GM21528 (cell line): ENCODE data around the gene ADGRG3.

ENCODE experiments used
- ATAC-seq: cut with Tn5 transposase; IDR thresholded peaks from one replicate; pipeline ENCODE4 v1.9.1; 2021; ENCODE audit warnings: mild to moderate bottlenecking, moderate library complexity; ENCODE audit not compliant: unreplicated experiment, low FRiP score

The ADGRG3 gene

DNA sequence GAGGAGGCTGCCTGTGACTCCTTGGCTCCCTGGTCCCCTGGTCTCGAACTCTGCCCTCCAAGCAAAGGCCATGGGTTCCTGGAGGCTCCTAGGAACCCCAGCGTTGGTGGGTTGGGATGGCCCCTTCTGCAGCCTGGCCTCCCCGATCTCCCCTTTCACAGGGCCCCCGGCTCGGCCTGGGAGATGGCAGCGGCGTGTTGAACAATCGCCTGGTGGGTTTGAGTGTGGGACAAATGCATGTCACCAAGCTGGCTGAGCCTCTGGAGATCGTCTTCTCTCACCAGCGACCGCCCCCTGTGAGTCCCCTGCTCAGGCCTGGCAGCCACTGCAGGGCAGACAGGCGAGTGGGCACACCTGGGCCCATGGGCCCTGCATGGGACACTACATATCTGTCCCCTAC lies 10.9 kb downstream of the ADGRG3 start:
- no peak for ATAC-seq

DNA sequence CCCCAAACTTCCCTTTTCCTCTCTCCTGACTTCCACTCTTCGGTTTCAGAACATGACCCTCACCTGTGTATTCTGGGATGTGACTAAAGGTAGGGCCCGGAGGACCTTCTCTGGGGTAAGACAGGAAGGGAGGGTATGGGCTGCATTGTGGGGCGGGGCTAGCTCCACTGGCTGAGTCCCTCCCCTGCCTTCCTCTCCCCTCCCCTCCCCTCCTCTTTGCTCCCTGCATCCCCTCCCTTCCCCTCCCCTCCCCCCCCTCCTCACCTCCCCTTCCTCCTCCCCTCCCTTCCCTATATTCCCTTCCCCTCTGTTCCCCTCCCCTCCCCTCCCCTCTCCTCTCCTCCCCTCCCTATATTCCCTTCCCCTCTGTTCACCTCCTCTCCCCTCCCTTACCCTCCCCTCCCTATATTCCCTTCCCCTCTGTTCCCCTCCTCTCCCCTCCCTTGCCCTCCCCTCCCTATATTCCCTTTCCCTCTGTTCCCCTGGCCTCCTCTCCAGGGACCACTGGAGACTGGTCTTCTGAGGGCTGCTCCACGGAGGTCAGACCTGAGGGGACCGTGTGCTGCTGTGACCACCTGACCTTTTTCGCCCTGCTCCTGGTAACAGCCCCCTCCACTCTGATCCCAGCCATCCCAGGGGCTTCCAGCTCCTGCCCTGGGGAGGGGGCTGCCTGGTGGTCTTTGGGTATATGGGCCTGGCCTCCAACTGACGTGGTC lies 11.8 kb downstream of the ADGRG3 start:
- no peak for ATAC-seq

DNA sequence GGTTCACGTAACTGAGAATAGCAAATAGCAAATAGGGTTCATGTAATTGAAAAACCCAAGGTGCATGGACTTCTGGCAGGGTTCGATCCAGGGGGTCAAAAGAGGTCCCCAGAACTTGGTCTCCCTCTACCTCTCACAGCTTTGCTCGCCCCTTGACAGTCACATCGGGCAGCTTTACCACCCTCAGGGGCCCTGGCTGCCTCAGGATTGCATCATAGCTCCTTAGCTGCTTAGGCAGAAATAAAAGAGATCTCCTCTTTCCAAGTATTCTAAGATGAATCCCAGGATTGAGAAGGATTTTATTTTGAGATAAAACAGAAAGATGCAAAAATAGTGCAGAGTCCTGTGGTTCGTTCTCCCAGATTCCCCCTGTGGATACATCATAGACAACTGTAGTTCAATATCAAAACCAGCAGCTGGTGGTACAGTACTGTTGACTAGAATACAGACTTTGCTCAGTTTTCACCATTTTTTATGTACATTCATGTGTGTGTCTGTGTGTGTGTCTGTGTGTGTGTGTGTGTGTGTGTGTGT lies 12.8 kb downstream of the ADGRG3 start:
- ATAC-seq, result no peak

DNA sequence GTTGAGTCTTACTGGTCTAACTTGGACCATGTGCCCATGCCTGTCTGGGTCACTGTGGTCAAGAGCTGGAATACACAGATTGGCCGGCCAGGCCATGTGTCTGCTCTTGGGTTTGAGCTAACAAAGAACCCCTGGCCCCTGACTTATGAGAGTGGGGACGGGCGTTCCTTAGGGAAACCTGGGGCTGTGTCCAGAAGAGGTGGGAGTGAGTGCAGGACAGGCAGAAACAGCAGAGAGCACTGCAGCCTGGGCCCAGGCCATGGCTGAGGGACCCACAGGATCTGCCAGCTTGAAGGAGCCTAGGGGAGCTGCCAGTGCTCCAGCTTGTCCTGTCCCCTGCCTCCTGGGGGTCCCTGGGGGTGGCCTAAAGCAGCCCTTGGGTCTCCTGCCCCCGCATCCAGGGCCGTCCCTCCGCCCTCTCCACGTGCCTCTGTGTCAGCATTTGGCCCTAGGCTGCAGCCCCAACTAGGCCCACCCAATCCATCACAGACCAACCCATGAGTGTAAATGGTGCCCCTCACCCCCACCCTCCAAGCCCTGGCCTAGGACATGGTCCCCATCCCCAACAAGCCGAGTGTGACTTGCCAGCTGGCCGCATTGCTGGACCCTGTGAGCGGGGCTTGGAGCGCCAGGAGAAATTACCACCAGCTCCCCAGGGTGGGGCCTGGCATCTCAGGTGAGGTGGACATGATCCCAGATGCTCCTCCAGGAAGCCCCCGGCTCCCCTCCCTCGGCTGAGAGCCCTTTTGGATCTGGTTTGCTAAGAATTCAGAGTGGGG lies 14.0 kb downstream of the ADGRG3 start:
- ATAC-seq, result no peak

DNA sequence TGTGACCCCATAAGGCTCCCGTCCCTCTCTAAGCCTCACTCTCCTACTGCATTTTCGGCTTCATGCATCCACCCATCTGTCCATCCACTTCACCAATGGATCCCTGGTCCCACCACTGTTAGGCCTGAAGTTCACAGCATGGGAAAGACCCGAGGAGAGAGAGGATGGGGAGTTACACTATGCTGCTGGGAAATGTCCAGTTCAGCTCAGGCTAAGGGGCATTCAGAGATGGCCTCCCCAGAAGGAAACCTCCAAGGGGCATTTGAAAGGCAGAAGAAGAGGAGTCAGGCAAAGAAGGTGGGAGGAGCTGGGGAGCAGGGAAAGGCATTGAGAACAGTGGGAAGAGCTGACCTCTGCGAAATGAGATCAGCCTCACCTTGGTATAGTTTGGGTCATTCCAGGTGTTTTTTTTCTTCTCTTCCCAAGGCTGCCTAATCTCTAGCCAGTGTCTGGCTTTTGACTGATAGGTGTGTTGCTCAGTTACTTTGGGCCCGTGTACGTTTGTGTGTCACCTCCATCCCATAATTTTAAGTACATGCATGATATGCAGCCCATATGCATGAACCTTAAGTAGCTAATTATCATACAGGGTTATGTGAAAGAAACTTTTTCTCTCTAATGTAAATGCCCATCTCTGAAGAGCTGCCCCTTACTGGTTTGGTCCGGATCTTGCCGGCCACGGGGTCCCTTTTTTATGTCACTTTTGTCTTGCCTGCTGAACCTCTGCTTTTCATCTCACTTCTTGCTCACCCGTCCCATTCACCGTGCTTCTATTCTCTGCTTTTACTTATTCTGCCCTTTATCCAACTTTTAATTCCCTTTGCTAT lies 14.9 kb downstream of the ADGRG3 start:
- ATAC-seq, result no peak

DNA sequence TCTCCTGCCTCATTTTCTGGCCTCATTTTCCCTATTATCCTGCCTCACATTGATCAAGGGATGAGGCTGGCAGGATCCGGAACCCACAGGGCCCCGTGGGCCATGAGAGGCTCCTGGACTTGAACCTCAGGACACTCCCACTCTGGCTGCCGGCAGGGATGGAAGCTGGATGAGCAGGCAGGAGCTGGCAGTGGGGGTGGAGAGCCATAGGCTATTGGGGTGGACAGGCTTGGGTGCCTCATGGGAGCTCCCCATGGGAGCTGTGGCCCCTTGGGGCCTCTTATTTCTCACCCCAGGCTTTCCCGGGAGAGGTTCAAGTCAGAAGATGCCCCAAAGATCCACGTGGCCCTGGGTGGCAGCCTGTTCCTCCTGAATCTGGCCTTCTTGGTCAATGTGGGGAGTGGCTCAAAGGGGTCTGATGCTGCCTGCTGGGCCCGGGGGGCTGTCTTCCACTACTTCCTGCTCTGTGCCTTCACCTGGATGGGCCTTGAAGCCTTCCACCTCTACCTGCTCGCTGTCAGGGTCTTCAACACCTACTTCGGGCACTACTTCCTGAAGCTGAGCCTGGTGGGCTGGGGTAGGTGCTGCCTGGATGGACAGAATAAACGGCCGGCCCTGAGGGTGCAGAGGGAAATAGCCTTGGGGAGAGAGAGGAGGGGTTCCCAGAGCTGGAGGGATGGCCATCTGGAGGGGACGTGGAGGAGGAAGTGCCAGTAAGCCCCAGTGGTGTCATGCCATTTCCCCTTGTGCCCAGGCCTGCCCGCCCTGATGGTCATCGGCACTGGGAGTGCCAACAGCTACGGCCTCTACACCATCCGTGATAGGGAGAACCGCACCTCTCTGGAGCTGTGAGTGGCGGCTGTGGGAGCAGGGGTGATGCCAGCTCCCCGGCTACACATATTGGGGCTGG lies 15.8 kb downstream of the ADGRG3 start:
- ATAC-seq, result no peak

GRCh38 chr16:57684626-57685358 lies 16.7 kb downstream of the ADGRG3 start:
- no peak for ATAC-seq

- ATAC-seq, result no peak
Measured at GRCh38 chr16:57685633-57686032, 17.5 kb downstream of the ADGRG3 start.

GRCh38 chr16:57686577-57686976 lies 18.5 kb downstream of the ADGRG3 start:
- ATAC-seq, result no peak

DNA sequence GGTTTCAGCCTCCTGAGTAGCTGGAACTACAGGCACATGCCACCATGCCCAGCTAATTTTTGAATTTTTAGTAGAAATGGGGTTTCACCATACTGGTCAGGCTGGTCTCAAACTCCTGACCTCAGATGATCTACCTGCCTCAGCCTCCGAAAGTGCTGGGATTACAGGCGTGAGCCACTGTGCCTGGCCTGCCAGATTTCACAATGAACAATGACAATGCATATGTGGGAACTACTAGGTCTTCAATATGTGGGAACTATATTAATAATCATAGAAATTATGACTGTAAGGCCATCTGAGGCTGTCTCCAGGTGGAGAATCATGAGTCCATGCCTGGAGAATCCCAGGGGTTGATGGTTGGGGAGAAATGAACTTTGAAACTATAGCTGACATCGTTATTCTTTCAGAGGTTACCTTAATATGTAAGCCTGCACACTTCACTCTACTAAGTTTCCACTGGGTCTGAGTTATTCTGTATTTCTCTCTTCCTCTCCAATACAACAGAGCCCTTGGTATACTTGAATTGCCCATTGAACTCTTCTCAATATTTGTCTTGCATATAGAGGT lies 19.3 kb downstream of the ADGRG3 start:
- no peak for ATAC-seq

- no peak for ATAC-seq
Measured at GRCh38 chr16:57688487-57688986, 20.4 kb downstream of the ADGRG3 start.

DNA sequence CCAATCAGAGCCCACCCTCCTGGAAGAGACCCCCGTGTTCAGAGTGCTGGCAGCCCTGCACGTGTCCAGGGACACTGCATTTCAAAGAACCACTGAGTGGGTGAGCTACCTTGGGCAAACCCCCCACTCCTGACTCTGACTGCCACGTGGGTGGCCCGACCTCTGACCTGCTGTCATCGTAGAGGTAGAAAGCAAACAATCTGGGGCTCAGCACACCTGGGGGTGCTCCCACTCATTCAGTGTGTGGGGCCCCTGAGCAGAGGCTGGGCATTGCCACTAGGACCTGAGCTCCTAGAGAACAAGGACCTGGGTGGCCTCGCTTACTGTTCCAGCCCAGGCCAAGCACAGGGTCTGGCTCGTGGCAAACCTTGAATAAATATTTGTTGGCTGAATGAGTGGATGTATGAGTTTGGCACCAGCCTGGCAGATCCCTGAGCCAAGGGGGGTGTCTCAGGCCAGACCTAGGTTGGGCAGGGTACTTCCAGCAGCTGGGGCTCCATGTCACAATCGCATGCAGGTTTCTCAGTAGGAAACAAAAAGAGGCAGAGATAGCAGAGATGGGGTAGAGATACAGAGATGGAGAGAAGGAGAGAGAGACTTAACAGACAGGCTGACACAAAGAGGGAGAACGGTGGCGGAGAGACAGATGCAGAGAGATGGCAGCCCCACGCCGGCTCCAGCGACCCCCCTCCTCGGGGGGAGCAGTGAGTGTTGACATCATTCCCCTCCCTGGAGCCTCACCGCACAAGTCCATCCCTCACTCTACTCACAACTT lies 21.1 kb downstream of the ADGRG3 start:
- ATAC-seq, result no peak

DNA sequence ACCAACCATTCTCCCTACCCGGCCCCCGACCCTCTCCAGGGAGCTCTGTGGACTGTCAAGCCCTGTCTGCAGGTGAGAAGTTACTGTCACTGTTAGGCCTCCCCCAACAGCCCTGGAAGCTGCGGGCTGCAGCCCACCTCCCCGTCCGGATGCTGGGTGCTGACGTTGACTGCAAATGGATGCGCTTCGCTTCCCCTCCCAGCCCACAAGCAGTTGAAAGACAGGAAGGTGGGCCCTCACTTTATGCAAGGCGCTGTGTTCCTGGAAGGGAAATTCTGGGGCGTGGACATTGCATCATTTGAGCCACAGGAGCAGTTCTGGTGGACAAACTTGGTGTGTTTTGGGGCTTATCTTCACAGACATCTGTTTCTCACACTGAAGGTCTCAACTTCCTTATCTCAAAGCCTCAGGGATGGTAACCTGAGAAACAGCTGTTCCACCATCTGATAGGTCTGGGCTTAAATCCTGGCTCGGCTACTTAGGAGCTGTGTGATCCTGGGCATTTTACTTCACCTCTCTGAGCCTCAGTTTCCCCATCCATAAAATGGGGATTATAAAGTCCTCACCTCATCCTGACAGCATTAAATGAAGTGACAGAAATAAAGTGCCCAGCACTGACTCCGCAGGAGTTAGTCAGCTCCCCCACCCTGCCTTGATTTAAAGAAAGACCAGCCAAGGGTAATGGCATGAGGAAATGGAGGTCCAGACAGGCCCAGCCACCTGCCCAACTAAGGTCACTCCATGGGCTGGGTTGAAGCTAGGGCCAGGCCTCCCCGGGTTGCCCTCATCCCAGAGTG lies 21.9 kb downstream of the ADGRG3 start:
- ATAC-seq, result no peak

DNA sequence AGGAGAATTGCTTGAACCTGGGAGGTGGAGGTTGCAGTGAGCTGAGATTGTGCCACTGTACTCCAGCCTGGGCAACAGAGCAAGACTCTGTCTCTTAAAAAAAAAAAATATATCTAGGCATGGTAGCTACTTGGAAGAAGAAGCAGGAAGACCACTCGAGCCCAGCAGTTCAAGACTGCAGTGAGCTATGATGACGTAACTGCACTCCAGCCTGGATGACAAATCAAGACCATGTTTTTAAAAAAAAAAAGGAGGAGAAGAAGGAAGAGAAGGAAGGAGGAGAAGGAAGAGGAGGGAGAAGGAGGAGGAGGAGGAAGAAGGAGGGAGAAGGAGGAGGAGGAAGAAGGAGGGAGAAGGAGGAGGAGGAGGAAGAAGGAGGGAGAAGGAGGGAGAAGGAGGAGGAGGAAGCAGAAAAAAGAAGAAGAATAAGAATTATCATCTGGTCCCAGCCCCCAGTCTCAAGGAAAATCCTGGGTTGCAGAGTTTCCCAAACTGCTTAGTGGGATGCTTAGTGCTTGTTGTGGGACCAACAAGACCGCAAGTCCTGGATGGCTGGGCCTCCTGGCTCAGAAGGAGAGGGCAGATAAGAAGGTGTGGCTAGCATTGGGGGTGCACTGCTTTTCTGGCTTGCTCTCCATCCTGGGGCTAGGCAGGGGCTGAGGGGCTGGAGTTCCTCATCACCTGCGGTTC lies 22.8 kb downstream of the ADGRG3 start:
- ATAC-seq, result no peak

GRCh38 chr16:57692636-57693035 lies 24.5 kb downstream of the ADGRG3 start:
- ATAC-seq, result no peak

DNA sequence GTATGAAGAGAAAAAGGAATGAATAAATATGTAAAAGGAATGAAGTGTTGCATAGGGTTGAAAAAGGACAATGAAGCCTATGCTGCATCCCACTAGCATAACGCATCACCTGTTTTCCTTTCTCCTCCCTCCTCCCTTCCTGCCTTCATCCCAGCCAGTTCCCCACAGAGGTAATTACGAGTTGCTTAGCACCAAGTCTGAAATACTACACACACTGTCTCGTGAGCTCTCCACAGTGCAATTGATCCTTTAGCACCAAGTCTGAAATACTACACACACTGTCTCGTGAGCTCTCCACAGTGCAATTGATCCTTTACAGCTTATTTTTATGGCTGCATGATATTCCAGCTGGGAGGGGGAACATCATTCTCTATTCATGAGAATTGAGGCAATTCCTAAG lies 25.4 kb downstream of the ADGRG3 start:
- no peak for ATAC-seq
